Inflammatory macrophage treated with lipopolysaccharide for 1 hour (primary cell): Measurements from ENCODE around the gene HMGCLL1.

ENCODE experiments used
- DNase-seq, 2 donors: peaks; one replicate each; pipeline ENCODE4 v3.0.0-alpha.2; 2020 to 2022

HMGCLL1 gene

DNA sequence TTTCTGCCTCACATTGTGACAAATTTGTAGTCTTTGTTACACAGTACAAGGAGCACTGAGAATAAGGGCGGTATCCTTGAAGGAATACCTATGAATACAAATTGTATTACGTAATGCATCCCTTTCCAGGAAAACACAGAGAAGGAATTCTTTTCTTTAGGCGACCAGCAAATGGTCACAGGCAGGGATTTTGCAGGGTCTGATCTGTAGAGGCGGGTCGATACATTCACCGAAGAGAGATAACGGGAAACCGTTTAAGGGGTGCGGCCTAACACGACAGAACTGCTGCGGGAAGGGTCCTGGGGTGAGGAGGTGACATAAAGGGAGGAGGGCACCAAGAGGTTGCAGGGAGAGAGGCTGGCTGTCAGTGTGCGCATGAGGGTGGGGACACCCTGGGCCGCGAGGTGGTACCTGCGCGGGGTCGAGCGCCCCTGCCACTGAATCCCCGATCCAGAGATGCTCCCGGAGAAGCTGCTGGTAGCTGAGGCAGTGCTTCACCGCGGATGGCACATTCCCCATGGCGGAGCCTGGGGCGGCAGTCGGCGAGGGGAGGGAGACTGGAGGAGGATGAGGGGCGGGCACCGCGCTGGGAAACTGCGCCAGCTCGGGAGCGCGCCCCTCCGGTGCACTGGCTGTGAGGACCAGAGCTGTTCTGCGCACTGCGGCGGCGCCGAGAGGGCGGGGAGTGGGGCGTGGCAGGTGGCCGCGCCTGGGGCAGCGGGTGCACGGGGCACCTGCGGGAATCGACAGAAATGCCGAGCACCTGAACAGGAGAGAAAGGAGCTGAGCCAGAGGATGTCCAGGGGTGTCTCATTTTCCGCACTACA, at the start of gene HMGCLL1:
Gene HMGCLL1, minus strand, starts transcription at position 656 of the 827 bp plus-strand sequence. Its CDS starts 137 bp downstream, at position 519.
- DNase-seq = no peak

DNA sequence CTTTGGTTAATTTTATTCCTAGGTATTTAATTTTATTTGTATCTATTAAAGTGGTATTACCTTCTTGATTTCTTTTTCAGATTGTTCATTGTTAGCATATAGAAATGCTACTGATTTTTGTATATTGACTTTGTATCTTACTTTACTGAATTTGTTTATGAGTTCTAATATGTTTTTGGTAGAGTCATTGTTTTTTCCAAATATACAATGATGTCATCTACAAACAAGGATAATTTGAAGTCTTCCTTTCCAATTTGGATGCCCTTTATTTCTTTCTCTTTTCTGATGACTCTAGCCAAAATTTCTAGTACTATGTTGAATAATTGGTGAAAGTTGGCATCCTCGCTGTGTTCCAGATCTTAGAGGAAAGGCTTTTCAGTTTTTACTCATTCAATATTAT, 43.0 kb upstream of the HMGCLL1 start:
- no peak for DNase-seq

GRCh38 chr6:55621244-55621643, 42.3 kb upstream of the HMGCLL1 start:
- DNase-seq = no peak

DNA sequence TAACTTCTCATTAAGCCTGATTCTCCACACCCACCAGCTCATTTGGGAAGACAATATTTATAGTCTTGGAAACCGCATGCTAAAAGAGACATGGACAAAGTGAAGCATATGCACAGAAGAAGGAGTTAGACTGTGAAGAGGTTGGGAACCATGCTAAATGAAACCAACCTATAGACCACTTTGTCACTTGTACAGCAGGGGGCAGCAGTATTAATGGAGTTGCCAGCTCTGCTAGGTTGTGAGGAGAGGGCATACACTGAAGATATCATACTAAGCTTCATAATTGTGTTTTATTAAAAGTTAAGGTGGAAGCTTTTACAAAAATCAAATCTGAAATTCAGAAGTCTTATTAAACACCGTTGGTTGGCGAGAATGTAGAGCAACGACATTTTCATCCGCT, 38.3 kb upstream of the HMGCLL1 start:
- DNase-seq = peak; percentile 1 to 21

DNA sequence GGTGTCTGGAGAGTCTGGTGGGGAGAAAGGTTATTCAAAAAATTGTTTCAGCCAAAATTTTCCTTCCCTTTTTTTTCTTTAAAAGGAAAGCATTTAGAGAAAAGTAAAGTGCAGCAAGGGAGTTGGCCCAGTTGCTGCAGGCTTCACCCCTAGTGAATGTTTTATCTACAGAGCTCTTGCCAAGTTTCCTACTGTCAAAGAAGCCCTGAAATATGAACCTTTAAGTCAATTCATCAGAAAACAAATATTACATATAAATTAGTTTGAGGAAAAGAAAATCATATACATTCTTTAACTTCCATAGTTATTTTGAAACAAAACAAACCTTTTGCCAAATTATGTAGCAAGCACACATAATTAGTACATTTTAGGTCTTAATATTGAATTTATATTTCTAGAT, 25.0 kb upstream of the HMGCLL1 start:
- DNase-seq = no peak

DNA sequence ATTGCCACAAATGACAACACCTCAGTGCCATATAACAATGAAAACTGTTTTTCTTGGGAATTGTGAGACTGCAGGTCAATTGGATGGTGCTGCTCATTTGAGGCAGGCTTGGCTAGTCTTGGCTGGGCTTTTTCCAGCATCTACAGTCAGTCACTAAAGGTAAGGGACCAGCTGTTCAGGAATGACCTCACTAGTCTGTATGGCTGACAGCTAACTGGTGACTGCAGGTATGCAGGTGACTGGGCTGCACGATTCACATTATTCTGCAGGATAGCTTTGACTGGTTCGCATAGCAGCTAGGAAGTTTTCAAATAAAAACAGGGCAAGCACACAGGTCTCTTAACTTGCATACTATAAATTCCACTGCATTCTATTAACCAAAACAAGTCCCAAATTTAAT, 22.1 kb upstream of the HMGCLL1 start:
- no peak for DNase-seq

GRCh38 chr6:55594442-55594841, 15.4 kb upstream of the HMGCLL1 start:
- DNase-seq = no peak

DNA sequence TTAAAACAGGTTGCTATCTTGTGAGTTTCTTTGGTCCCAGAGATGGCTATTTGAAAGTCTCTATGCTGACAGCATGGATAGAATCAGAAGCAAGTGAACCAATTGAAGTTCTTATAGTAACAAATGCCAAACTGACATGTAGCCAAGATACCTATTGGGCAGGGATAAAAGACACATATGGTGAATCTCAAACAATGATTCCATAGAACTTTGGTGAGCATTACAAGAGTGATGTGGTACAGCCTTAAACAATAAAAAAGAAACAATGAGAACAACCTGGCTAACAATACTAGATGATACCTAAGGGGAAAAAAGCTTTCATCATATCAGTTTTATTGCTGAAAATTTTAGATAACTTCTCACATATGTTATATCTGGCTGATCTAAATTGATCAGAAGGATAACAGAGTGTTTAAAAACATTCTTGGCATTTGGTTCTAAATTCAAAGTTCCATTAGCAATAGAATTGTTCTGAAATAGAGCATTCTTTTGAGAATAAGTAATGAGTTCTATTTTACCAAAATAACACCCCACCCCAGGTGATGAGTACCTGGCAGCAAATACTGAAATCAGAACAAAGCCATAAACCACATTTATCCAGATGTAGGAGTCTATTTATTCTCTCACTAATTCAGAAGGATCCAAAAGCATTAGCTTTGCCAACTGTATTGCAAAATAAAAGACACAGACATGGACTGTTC, 5.8 kb upstream of the HMGCLL1 start:
- no peak for DNase-seq

DNA sequence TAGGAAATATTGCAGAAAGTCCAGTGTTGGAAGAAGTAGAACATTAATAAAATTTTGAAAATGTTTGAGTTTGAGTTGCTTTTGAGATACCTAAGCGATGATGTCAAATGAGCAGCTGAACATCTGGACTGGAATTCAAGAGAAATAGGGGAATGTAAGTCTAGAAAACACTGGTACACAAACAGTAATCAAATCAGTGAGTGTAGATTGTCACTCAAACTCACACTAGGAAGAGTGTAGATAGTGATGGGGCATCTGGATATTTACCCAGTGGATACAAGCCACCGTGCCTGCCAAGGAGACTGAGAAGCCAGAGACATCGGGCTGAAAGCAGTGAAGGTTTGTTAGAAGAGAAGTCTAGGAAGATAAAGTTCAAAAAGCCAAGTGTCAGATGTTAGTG, 2.2 kb downstream of the HMGCLL1 start:
- no peak for DNase-seq

DNA sequence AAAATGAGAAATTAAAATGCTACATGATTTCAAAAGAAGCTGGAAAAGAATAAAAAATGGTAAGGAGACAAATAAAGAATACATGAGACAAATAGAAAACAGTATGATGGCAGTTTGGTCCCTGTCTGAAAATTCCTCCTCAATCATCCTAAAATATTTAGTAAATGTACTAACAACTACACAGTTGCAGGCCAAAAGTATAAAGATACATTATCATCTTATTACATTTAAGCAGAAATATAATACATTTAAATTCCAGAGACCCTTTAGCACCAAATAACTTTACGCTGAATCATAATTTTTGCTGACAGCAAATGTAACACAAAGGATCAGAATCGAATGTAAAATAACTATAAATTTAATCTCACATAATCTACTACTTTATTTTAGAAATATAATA, 4.4 kb downstream of the HMGCLL1 start:
- no peak for DNase-seq

DNA sequence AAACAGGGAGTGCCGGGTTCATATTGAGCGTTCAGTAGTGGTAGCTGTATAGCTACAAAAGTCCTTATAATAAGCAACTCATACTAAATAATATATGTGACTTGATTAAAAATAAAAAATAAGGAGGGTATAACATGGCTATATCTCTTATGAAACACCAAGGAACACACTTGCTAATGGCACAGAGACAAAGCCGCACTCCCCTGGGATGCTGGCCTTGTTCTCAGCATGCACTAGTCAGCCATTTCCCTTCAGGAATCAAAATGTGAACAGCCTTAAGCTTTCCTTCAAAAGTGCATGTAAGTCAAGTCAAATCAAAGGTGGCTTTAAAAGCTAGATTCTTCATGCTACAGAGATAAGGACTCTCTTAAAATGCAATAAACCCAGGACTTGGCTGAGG, 9.4 kb downstream of the HMGCLL1 start:
- DNase-seq = no peak

DNA sequence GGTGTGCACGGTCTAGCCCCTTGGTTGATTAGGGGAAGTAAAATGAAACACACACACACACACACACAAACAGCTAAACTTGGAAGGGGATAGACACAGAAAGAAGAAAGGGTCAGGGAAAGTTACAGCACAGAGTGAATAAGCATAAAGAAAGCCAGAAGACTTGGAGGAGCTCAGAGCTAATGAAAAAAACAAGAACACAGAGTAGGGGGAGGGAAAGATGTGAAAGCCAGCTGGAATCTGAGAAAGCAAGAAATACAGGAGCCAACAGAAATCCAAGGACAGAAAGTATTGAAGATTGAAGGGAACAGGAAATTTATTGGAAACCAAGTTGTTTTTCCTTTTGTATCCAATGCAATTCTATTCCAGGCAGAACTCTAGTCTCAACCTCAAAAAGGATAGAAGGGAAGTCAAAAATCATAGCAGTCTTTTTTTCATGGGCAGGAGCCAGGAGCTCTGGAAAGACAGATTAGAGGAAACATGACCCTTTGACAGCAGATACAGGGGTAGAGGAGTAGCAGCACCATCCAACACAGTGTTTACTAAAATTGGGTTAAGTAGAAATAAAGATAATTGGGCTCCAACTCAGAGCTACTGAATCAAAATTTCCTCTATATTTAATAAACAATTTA, 10.1 kb downstream of the HMGCLL1 start:
- no peak for DNase-seq

DNA sequence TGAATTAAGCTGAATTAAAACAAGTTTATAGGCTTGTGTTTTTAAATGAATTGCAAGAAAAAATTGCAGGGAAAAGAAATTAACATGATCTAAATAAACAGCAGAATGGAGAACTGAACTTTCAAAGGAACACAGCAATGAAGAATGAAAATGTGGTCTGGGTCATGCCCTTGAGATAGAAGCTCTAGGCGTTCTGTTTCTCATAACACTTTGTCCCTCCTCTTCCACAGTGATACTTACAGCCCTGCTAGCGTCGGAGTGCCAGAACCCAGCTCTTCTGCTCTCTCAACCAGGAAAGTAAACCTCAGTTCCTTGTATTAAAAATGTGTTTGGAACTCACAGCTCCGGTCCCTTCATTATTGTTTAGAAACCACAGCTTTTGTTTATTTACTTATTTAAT, 11.4 kb downstream of the HMGCLL1 start:
- no peak for DNase-seq

DNA sequence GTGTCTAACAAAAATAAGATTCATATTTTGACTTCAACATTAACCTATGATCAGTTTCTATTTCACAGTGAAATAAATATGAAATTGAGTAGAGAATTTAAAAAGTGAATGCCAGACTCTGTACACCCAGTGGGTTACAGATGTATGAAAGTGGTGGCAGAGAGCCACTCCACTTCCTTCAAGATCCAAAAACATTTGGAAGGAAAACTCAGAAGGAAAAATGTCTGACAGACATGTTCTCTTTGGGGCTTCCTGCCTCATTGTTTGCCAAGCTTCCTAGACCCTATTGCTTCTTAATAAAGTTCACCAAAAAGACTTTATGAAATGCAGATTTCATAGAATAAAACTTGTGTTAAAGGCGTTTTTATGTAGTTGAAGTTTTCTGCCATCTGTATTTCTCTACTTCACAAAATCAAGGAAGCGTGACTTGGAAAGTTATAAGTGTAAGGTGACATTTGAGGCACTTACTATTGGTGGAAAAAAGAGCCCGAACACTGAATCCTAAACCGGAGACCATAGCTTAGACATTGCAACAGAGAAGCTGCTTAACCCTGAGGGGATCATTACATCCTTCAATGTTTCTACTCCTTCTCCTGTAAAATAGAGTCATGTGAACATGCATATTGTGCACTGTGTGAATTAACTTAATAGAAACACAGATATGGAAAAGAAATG, 12.8 kb downstream of the HMGCLL1 start:
- no peak for DNase-seq

- DNase-seq = no peak
These were observed 16.7 kb downstream of the HMGCLL1 start for GRCh38 chr6:55562318-55562717.

- no peak for DNase-seq
These were observed 18.6 kb downstream of the HMGCLL1 start for GRCh38 chr6:55560290-55560885.

- DNase-seq = no peak
These were observed 21.8 kb downstream of the HMGCLL1 start for GRCh38 chr6:55557146-55557545.

GRCh38 chr6:55545791-55546190, 33.2 kb downstream of the HMGCLL1 start:
- no peak for DNase-seq

GRCh38 chr6:55543633-55544309, 35.2 kb downstream of the HMGCLL1 start:
- no peak for DNase-seq

DNA sequence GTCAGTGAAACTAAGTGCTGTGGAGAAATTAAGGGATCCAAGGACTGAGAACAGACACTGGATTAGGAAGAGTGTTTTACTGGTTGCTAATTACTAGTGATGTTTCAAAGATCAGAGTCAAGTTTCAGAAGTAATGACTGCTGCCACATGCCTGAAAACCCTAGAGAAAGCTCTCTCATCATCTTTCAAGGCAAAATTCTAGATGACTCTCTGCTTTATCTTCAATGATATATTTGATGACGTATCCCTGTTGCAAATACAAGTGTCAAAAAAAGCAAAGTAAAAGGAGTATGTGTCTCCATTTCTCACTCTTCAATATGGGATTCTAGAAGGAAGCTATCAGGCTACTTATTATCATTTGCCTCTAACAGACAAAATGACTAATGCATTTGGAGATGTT, 38.0 kb downstream of the HMGCLL1 start:
- DNase-seq = no peak

DNA sequence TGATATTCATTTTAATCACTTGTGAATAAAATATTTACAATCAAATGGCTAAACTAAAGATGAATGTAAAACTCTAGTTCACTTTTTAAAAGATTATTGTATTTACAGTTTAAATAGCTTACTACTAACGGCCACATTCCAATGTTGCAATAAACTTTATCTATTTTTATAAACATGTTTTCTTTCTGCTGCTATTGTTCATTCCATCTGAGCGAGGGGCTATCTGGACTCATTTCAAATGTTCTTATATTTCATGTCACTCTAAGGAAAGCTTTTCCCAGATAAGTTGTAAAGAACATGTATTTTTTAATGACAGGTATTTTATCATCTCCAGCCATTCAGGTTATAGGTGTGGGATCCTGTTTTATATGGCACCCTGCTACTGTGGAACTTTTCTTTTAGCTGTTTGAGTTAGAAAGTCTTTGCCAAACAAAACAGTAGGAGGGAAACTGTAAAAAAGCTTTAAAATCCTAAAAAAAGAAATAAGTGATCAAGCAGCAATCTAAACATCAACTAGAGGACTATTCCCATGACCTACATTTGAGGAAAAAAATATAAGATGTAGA, 42.5 kb downstream of the HMGCLL1 start:
- DNase-seq = no peak

- DNase-seq = no peak
These were observed 47.5 kb downstream of the HMGCLL1 start for GRCh38 chr6:55531496-55531895.
